GM23338 (cell line): ENCODE data around the gene NPLOC4.
A peak's percentile ranks its signal among the peaks of the same experiment; 100 is the strongest.

Experiments
- CREB1 ChIP-seq: fragments of 250-450 bp; sonication (Bioruptor Pico); IDR thresholded peaks from 2 replicates; pipeline ENCODE4 v1.5.0; 2020; ENCODE audit warnings: low read depth, mild to moderate bottlenecking, moderate library complexity
- EZH2 ChIP-seq: fragments of 200-600 bp; sonication (generic); IDR thresholded peaks from one replicate; pipeline ENCODE4 v1.8.0; 2017; ENCODE audit warnings: antibody characterized with exemption, mild to moderate bottlenecking, low read depth; ENCODE audit not compliant: unreplicated experiment
- EZH2phosphoT487 ChIP-seq: fragments of 200-600 bp; sonication (generic); IDR thresholded peaks from one replicate; pipeline ENCODE4 v1.8.1; 2018; ENCODE audit warnings: antibody characterized with exemption; ENCODE audit not compliant: unreplicated experiment
- JUNB ChIP-seq: IDR thresholded peaks from one replicate; pipeline ENCODE4 v1.6.1; 2016; ENCODE audit warnings: antibody characterized with exemption; ENCODE audit not compliant: unreplicated experiment
- NANOG ChIP-seq: IDR thresholded peaks from 2 replicates; pipeline ENCODE4 v1.6.1; 2016; ENCODE audit warnings: antibody characterized with exemption, borderline replicate concordance
- POLR2AphosphoS5 ChIP-seq: IDR thresholded peaks from 2 replicates; pipeline ENCODE4 v1.6.1; 2016; ENCODE audit warnings: antibody characterized with exemption, low read depth
- ZNF331 ChIP-seq: fragments of 250-450 bp; sonication (Bioruptor Pico); IDR thresholded peaks from 2 replicates; pipeline ENCODE4 v1.5.0; 2020; ENCODE audit warnings: low read depth, mild to moderate bottlenecking, moderate library complexity
- TF ChIP-seq, protein P1 (sequence below), 2 experiments: fragments of 200-600 bp in 1 of 2; sonication (generic) in 1 of 2; conservative IDR thresholded peaks; 2 replicates each; pipeline versions ENCODE4 v1.5.1 to v1.6.1; 2016 to 2017; ENCODE audit warnings: antibody characterized with exemption in 2 of 2, low read depth in 2 of 2, mild to moderate bottlenecking in 2 of 2, moderate library complexity in 1 of 2
- TF ChIP-seq, protein P2 (sequence below): IDR thresholded peaks from one replicate; pipeline ENCODE4 v1.6.1; 2018; ENCODE audit warnings: antibody characterized with exemption; ENCODE audit not compliant: unreplicated experiment
- TF ChIP-seq, protein P3 (sequence below): IDR thresholded peaks from 2 replicates; pipeline ENCODE4 v1.6.1; 2016; ENCODE audit warnings: antibody characterized with exemption

DNA sequence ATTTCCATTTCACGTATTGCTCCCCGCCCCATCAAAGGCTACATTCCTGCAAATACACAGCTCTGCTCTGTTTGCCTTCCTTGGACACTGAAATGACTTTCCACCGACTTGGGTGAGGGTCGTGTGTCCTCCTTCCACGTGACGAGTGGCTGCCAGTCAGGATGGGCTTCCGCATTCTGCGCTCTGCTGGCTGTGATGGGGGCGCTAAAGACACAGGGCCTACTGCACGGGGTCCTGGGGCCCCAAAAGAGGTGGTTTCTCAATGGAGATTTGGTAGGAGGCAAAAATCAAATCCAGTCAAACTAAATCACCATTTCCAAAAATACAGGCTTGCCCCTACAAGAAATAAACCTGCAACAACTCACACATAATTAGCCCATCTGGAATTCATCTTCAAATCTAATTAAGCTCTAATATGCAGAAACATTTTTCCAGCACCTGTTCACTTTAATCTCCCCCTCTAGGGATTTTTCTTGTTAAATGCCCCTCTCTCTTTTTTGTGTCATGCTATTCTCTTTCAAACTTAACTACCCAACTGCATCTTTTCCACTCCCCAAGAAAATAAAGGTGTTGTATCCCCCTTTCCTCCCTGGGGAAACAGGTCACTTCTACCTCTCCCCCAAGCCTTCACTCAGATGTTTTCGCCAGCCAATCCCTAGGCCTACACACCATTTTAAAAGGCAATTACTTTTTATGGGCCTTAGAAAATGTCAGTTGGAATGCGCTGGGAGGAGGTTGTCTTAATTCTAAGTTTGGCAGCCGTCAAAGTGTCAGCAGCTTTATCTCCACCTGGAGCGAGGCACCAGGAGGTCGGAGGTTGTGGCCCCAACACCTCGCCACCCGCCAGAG is 62.9 kb downstream of the NPLOC4 start:
- TF ChIP-seq, protein P1, sequence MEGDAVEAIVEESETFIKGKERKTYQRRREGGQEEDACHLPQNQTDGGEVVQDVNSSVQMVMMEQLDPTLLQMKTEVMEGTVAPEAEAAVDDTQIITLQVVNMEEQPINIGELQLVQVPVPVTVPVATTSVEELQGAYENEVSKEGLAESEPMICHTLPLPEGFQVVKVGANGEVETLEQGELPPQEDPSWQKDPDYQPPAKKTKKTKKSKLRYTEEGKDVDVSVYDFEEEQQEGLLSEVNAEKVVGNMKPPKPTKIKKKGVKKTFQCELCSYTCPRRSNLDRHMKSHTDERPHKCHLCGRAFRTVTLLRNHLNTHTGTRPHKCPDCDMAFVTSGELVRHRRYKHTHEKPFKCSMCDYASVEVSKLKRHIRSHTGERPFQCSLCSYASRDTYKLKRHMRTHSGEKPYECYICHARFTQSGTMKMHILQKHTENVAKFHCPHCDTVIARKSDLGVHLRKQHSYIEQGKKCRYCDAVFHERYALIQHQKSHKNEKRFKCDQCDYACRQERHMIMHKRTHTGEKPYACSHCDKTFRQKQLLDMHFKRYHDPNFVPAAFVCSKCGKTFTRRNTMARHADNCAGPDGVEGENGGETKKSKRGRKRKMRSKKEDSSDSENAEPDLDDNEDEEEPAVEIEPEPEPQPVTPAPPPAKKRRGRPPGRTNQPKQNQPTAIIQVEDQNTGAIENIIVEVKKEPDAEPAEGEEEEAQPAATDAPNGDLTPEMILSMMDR (conservative IDR thresholded peaks at IDR 0.05; ENCODE audit: low read depth in 2 of 2), result peak in 1 of 2 experiments; percentile 31; a peak in 3 of 4 replicates
- TF ChIP-seq, protein P2, sequence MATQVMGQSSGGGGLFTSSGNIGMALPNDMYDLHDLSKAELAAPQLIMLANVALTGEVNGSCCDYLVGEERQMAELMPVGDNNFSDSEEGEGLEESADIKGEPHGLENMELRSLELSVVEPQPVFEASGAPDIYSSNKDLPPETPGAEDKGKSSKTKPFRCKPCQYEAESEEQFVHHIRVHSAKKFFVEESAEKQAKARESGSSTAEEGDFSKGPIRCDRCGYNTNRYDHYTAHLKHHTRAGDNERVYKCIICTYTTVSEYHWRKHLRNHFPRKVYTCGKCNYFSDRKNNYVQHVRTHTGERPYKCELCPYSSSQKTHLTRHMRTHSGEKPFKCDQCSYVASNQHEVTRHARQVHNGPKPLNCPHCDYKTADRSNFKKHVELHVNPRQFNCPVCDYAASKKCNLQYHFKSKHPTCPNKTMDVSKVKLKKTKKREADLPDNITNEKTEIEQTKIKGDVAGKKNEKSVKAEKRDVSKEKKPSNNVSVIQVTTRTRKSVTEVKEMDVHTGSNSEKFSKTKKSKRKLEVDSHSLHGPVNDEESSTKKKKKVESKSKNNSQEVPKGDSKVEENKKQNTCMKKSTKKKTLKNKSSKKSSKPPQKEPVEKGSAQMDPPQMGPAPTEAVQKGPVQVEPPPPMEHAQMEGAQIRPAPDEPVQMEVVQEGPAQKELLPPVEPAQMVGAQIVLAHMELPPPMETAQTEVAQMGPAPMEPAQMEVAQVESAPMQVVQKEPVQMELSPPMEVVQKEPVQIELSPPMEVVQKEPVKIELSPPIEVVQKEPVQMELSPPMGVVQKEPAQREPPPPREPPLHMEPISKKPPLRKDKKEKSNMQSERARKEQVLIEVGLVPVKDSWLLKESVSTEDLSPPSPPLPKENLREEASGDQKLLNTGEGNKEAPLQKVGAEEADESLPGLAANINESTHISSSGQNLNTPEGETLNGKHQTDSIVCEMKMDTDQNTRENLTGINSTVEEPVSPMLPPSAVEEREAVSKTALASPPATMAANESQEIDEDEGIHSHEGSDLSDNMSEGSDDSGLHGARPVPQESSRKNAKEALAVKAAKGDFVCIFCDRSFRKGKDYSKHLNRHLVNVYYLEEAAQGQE, result no peak
- TF ChIP-seq NANOG (no peak), EZH2 (no peak), POLR2AphosphoS5 (no peak), CREB1 (CRISPR knock-in tag) (no peak), EZH2phosphoT487 (no peak), JUNB (no peak), ZNF331 (CRISPR knock-in tag) (no peak)
- TF ChIP-seq, protein P3, sequence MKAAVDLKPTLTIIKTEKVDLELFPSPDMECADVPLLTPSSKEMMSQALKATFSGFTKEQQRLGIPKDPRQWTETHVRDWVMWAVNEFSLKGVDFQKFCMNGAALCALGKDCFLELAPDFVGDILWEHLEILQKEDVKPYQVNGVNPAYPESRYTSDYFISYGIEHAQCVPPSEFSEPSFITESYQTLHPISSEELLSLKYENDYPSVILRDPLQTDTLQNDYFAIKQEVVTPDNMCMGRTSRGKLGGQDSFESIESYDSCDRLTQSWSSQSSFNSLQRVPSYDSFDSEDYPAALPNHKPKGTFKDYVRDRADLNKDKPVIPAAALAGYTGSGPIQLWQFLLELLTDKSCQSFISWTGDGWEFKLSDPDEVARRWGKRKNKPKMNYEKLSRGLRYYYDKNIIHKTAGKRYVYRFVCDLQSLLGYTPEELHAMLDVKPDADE, result no peak
